ENCODE results near the gene BAIAP2.

The BAIAP2 gene

DNA sequence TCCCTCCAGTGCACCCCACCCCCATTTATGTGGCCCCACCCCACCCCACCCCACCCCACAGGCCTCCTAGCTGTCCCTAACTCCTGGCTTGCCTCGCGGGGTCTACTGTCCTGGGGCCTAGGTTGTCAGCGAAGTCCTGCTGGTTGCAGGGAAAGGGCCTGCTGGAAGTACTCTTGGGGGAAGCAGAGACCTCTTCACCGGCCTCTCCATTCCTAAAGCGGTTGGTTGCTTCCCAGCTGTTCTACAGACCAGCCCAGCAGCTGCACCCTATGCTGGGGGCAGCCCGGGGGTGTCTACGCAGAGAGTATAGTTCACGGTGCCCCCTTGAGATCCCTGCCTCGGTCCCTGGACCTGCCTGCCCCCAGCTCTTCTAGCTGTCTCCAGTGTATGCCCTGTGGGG lies 56.2 kb downstream of the BAIAP2 start:
- Histone ChIP-seq H3K4me3 (ENCODE audit: severe bottlenecking) (no peak overlapping the region), H3K27me3 (ENCODE audit: insufficient read depth, poor library complexity, severe bottlenecking) (no peaks in the 10 kb centered on the region), H3K27ac (ENCODE audit: poor library complexity, severe bottlenecking) (peak overlapping the region; percentile 80), H3K36me3 (ENCODE audit: low read depth) (peaks cover 36% of the 10 kb centered on the region), H3K9me3 (ENCODE audit: severe bottlenecking) (no peaks in the 10 kb centered on the region), H3K4me1 (ENCODE audit: insufficient read depth, poor library complexity, severe bottlenecking) (peaks cover 52% of the 10 kb centered on the region)
- DNase-seq (ENCODE audit: low spot score) (no peak), ATAC-seq (ENCODE audit: low read depth) (no peak)
- TF ChIP-seq CTCF (IDR thresholded peaks at IDR 0.05; ENCODE audit: poor library complexity, severe bottlenecking) = no peak

GRCh38 chr17:81091774-81092517 lies 57.0 kb downstream of the BAIAP2 start:
- Histone ChIP-seq H3K27me3 (ENCODE audit: insufficient read depth, poor library complexity, severe bottlenecking) (no peaks in the 10 kb centered on the region), H3K4me1 (ENCODE audit: insufficient read depth, poor library complexity, severe bottlenecking) (peaks cover 52% of the 10 kb centered on the region), H3K4me3 (ENCODE audit: severe bottlenecking) (no peak overlapping the region), H3K27ac (ENCODE audit: poor library complexity, severe bottlenecking) (peak overlapping the region; percentile 80), H3K36me3 (ENCODE audit: low read depth) (peaks cover 28% of the 10 kb centered on the region), H3K9me3 (ENCODE audit: severe bottlenecking) (no peaks in the 10 kb centered on the region)
- DNase-seq (ENCODE audit: low spot score) (no peak), ATAC-seq (ENCODE audit: low read depth) (no peak)
- TF ChIP-seq CTCF (IDR thresholded peaks at IDR 0.05; ENCODE audit: poor library complexity, severe bottlenecking) = no peak

- no peak for DNase-seq (ENCODE audit: low spot score)
- Histone ChIP-seq H3K36me3 (ENCODE audit: low read depth) (peaks cover 21% of the 10 kb centered on the region), H3K4me3 (ENCODE audit: severe bottlenecking) (no peak overlapping the region), H3K4me1 (ENCODE audit: insufficient read depth, poor library complexity, severe bottlenecking) (peaks cover 52% of the 10 kb centered on the region), H3K27ac (ENCODE audit: poor library complexity, severe bottlenecking) (peak overlapping the region; percentile 80), H3K27me3 (ENCODE audit: insufficient read depth, poor library complexity, severe bottlenecking) (no peaks in the 10 kb centered on the region), H3K9me3 (ENCODE audit: severe bottlenecking) (no peaks in the 10 kb centered on the region)
- ATAC-seq (ENCODE audit: low read depth) = no peak
- TF ChIP-seq CTCF (IDR thresholded peaks at IDR 0.05; ENCODE audit: poor library complexity, severe bottlenecking) = no peak
Observed at GRCh38 chr17:81092518-81093095, 57.7 kb downstream of the BAIAP2 start.

DNA sequence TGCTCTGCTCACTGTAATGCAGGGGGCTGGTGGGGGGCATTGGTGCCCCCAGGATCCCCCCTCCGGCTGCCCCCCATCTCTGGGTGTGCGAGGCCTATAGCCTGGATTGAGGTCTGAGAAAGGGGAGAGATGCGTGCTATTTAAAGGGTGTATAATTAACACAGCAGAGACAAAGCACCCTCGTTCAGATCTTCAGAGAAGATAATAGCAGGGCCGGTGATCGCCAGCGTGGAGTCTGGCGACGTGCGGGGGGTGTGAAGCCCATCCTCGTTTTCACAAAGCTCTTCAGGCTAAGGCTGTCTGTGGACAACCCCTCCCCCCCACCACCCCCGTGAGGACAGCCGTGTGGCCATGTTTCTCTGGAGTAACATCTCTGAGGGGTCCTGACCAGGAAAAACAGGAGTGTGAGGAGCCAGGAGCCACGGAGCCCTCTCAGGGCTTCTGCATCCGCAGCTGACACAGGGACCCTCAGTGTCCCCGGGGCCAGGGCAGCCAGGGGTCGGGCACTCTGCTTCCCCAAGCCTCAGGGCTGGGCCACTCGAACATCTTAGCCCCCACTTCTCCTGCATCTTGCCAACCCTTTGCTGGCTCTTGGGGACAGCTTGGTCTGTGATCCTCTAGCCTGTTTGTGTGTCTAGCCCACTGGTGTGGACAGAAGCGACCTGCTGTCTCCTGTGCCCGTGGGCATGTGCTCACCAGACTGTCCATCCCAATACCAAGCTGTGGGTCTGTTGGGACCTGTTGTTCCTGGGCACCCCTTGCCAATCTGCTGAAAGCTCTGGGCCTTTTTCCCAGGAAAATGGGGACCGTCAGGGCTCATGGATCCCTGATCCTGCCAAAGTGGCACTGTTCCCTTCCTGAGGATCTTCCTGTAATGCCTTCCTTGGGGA lies 58.9 kb downstream of the BAIAP2 start:
- peaks cover 8% of the 10 kb centered on the region for H3K36me3 ChIP-seq (ENCODE audit: low read depth)
- H3K4me1 ChIP-seq (ENCODE audit: insufficient read depth, poor library complexity, severe bottlenecking) = peaks cover 57% of the 10 kb centered on the region
- ATAC-seq (ENCODE audit: low read depth) (no peak), DNase-seq (ENCODE audit: low spot score) (no peak)
- H3K9me3 ChIP-seq (ENCODE audit: severe bottlenecking) = no peaks in the 10 kb centered on the region
- no peaks in the 10 kb centered on the region for H3K27me3 ChIP-seq (ENCODE audit: insufficient read depth, poor library complexity, severe bottlenecking)
- H3K4me3 ChIP-seq (ENCODE audit: severe bottlenecking) = no peak overlapping the region
- TF ChIP-seq CTCF (IDR thresholded peaks at IDR 0.05; ENCODE audit: poor library complexity, severe bottlenecking) = no peak
- H3K27ac ChIP-seq (ENCODE audit: poor library complexity, severe bottlenecking) = peak overlapping the region; percentile 80
